ENCODE data around the gene EHD4.

EHD4 gene

GRCh38 chr15:41937568-41937923, 34.8 kb downstream of the EHD4 start:
- Histone ChIP-seq H3K4me2 (ENCODE audit: insufficient read depth, low read length, poor library complexity, severe bottlenecking) (no peak overlapping the region), H2BK12ac (ENCODE audit: low read length) (no peak overlapping the region), H2BK15ac (ENCODE audit: low read length) (no peak overlapping the region), H2BK120ac (ENCODE audit: low read depth, low read length) (no peak overlapping the region), H2AK5ac (ENCODE audit: low read depth, low read length) (no peak overlapping the region), H3K9ac (ENCODE audit: low read depth, low read length, poor library complexity) (no peak overlapping the region), H2BK5ac (ENCODE audit: low read length) (no peak overlapping the region), H3K23ac (ENCODE audit: low read depth, low read length, poor library complexity) (no peak overlapping the region), H3K27ac (replicated peaks; ENCODE audit: low read length) (no peak overlapping the region), H4K91ac (ENCODE audit: low read depth, low read length, poor library complexity) (no peak overlapping the region), H3K4me1 (ENCODE audit: control insufficient read depth in 2 of 2, insufficient read depth in 1 of 2, low read depth in 1 of 2, low read length in 2 of 2) (peaks cover 0 to 36% of the 10 kb centered on the region in 2 donors), H3K14ac (ENCODE audit: low read length) (no peak overlapping the region), H3K18ac (ENCODE audit: low read length) (no peak overlapping the region), H2AFZ (ENCODE audit: low read length) (no peak overlapping the region), H4K8ac (ENCODE audit: low read depth, low read length) (no peak overlapping the region), H3K27me3 (ENCODE audit: control insufficient read depth in 3 of 3, insufficient read depth in 3 of 3, low read depth in 1 of 3, low read length in 3 of 3) (no peaks in the 10 kb centered on the region), H3K4me3 (ENCODE audit: low read length in 2 of 2) (no peak overlapping the region), H3K4ac (ENCODE audit: low read length) (no peak overlapping the region), H3K9me3 (replicated peaks in 1 of 2; ENCODE audit: control insufficient read depth in 2 of 2, insufficient read depth in 1 of 2, low read depth in 1 of 2, low read length in 2 of 2) (no peaks in the 10 kb centered on the region), H3K36me3 (replicated peaks in 1 of 2; ENCODE audit: control insufficient read depth in 2 of 2, insufficient read depth in 2 of 2, low read length in 2 of 2) (peaks cover 0 to 2% of the 10 kb centered on the region in 2 donors), H3K79me1 (ENCODE audit: low read depth, low read length) (peaks cover 3% of the 10 kb centered on the region)
- DNase-seq (ENCODE audit: low spot score): no peak
- no CpG with 5 or more reads among the region's 4 CpGs for WGBS, 2 donors (ENCODE audit: extremely low coverage in 2 of 2, insufficient read length in 2 of 2, insufficient replicate concordance in 1 of 2)

- H3K4me3 ChIP-seq (ENCODE audit: low read length in 2 of 2): no peak overlapping the region
These were observed 35.4 kb downstream of the EHD4 start for GRCh38 chr15:41936649-41937567.

GRCh38 chr15:41936155-41936554, 36.2 kb downstream of the EHD4 start:
- H2AK5ac ChIP-seq (ENCODE audit: low read depth, low read length): no peak overlapping the region
- no peaks in the 10 kb centered on the region for H3K27me3 ChIP-seq (ENCODE audit: control insufficient read depth in 3 of 3, insufficient read depth in 3 of 3, low read depth in 1 of 3, low read length in 3 of 3)
- H3K14ac ChIP-seq (ENCODE audit: low read length): no peak overlapping the region
- H3K4ac ChIP-seq (ENCODE audit: low read length): no peak overlapping the region
- no peak overlapping the region for H3K4me3 ChIP-seq (ENCODE audit: low read length in 2 of 2)
- no peak overlapping the region for H2BK5ac ChIP-seq (ENCODE audit: low read length)
- no peak overlapping the region for H4K8ac ChIP-seq (ENCODE audit: low read depth, low read length)
- no peaks in the 10 kb centered on the region for H3K9me3 ChIP-seq (replicated peaks in 1 of 2; ENCODE audit: control insufficient read depth in 2 of 2, insufficient read depth in 1 of 2, low read depth in 1 of 2, low read length in 2 of 2)
- no peak overlapping the region for H3K18ac ChIP-seq (ENCODE audit: low read length)
- no peak overlapping the region for H3K23ac ChIP-seq (ENCODE audit: low read depth, low read length, poor library complexity)
- H2BK12ac ChIP-seq (ENCODE audit: low read length): no peak overlapping the region
- no peak overlapping the region for H2AFZ ChIP-seq (ENCODE audit: low read length)
- no peak overlapping the region for H3K9ac ChIP-seq (ENCODE audit: low read depth, low read length, poor library complexity)
- H3K27ac ChIP-seq (replicated peaks; ENCODE audit: low read length): no peak overlapping the region
- peaks cover 0 to 28% of the 10 kb centered on the region in 2 donors for H3K4me1 ChIP-seq (ENCODE audit: control insufficient read depth in 2 of 2, insufficient read depth in 1 of 2, low read depth in 1 of 2, low read length in 2 of 2)
- DNase-seq (ENCODE audit: low spot score): no peak
- WGBS, 2 donors (ENCODE audit: extremely low coverage in 2 of 2, insufficient read length in 2 of 2, insufficient replicate concordance in 1 of 2): no CpG with 5 or more reads among the region's 3 CpGs
- H2BK120ac ChIP-seq (ENCODE audit: low read depth, low read length): no peak overlapping the region
- no peak overlapping the region for H4K91ac ChIP-seq (ENCODE audit: low read depth, low read length, poor library complexity)
- H3K36me3 ChIP-seq (replicated peaks in 1 of 2; ENCODE audit: control insufficient read depth in 2 of 2, insufficient read depth in 2 of 2, low read length in 2 of 2): peaks cover 0 to 2% of the 10 kb centered on the region in 2 donors
- no peak overlapping the region for H3K4me2 ChIP-seq (ENCODE audit: insufficient read depth, low read length, poor library complexity, severe bottlenecking)
- peaks cover 3% of the 10 kb centered on the region for H3K79me1 ChIP-seq (ENCODE audit: low read depth, low read length)
- no peak overlapping the region for H2BK15ac ChIP-seq (ENCODE audit: low read length)

More at GRCh38 chr15:41936649-41937567, 35.4 kb downstream of the EHD4 start:
- H3K18ac ChIP-seq (ENCODE audit: low read length): peak overlapping the region; percentile 13
- no peak overlapping the region for H3K4ac ChIP-seq (ENCODE audit: low read length)
- no CpG with 5 or more reads among the region's 19 CpGs for WGBS, 2 donors (ENCODE audit: extremely low coverage in 2 of 2, insufficient read length in 2 of 2, insufficient replicate concordance in 1 of 2)
- no peak overlapping the region for H2BK120ac ChIP-seq (ENCODE audit: low read depth, low read length)
- H3K4me1 ChIP-seq (ENCODE audit: control insufficient read depth in 2 of 2, insufficient read depth in 1 of 2, low read depth in 1 of 2, low read length in 2 of 2): peaks cover 0 to 33% of the 10 kb centered on the region in 2 donors
- no peak overlapping the region for H3K23ac ChIP-seq (ENCODE audit: low read depth, low read length, poor library complexity)
- no peak overlapping the region for H2BK5ac ChIP-seq (ENCODE audit: low read length)
- H3K79me1 ChIP-seq (ENCODE audit: low read depth, low read length): peaks cover 3% of the 10 kb centered on the region
- no peak overlapping the region for H4K91ac ChIP-seq (ENCODE audit: low read depth, low read length, poor library complexity)
- no peak for DNase-seq (ENCODE audit: low spot score)
- H3K14ac ChIP-seq (ENCODE audit: low read length): no peak overlapping the region
- H3K27me3 ChIP-seq (ENCODE audit: control insufficient read depth in 3 of 3, insufficient read depth in 3 of 3, low read depth in 1 of 3, low read length in 3 of 3): no peaks in the 10 kb centered on the region
- peaks cover 0 to 2% of the 10 kb centered on the region in 2 donors for H3K36me3 ChIP-seq (replicated peaks in 1 of 2; ENCODE audit: control insufficient read depth in 2 of 2, insufficient read depth in 2 of 2, low read length in 2 of 2)
- H2BK15ac ChIP-seq (ENCODE audit: low read length): no peak overlapping the region
- no peak overlapping the region for H3K9ac ChIP-seq (ENCODE audit: low read depth, low read length, poor library complexity)
- no peak overlapping the region for H3K27ac ChIP-seq (replicated peaks; ENCODE audit: low read length)
- H2AFZ ChIP-seq (ENCODE audit: low read length): no peak overlapping the region
- no peak overlapping the region for H3K4me2 ChIP-seq (ENCODE audit: insufficient read depth, low read length, poor library complexity, severe bottlenecking)
- H2AK5ac ChIP-seq (ENCODE audit: low read depth, low read length): no peak overlapping the region
- no peaks in the 10 kb centered on the region for H3K9me3 ChIP-seq (replicated peaks in 1 of 2; ENCODE audit: control insufficient read depth in 2 of 2, insufficient read depth in 1 of 2, low read depth in 1 of 2, low read length in 2 of 2)
- no peak overlapping the region for H2BK12ac ChIP-seq (ENCODE audit: low read length)
- no peak overlapping the region for H4K8ac ChIP-seq (ENCODE audit: low read depth, low read length)

GRCh38 chr15:41935566-41936020, 36.8 kb downstream of the EHD4 start:
- H3K27ac ChIP-seq (replicated peaks; ENCODE audit: low read length): no peak overlapping the region

More at GRCh38 chr15:41935566-41936020, 36.8 kb downstream of the EHD4 start:
- Histone ChIP-seq H2BK12ac (ENCODE audit: low read length) (no peak overlapping the region), H3K79me1 (ENCODE audit: low read depth, low read length) (peaks cover 3% of the 10 kb centered on the region), H3K23ac (ENCODE audit: low read depth, low read length, poor library complexity) (no peak overlapping the region), H2BK15ac (ENCODE audit: low read length) (no peak overlapping the region), H3K14ac (ENCODE audit: low read length) (no peak overlapping the region), H4K91ac (ENCODE audit: low read depth, low read length, poor library complexity) (no peak overlapping the region), H3K4me1 (ENCODE audit: control insufficient read depth in 2 of 2, insufficient read depth in 1 of 2, low read depth in 1 of 2, low read length in 2 of 2) (peaks cover 0 to 28% of the 10 kb centered on the region in 2 donors), H2BK5ac (ENCODE audit: low read length) (no peak overlapping the region), H3K4ac (ENCODE audit: low read length) (no peak overlapping the region), H3K27me3 (ENCODE audit: control insufficient read depth in 3 of 3, insufficient read depth in 3 of 3, low read depth in 1 of 3, low read length in 3 of 3) (no peaks in the 10 kb centered on the region), H3K18ac (ENCODE audit: low read length) (no peak overlapping the region), H3K4me2 (ENCODE audit: insufficient read depth, low read length, poor library complexity, severe bottlenecking) (no peak overlapping the region), H3K9me3 (replicated peaks in 1 of 2; ENCODE audit: control insufficient read depth in 2 of 2, insufficient read depth in 1 of 2, low read depth in 1 of 2, low read length in 2 of 2) (no peaks in the 10 kb centered on the region), H2AK5ac (ENCODE audit: low read depth, low read length) (no peak overlapping the region), H3K9ac (ENCODE audit: low read depth, low read length, poor library complexity) (no peak overlapping the region), H3K36me3 (replicated peaks in 1 of 2; ENCODE audit: control insufficient read depth in 2 of 2, insufficient read depth in 2 of 2, low read length in 2 of 2) (peaks cover 0 to 2% of the 10 kb centered on the region in 2 donors), H2AFZ (ENCODE audit: low read length) (no peak overlapping the region), H3K4me3 (ENCODE audit: low read length in 2 of 2) (no peak overlapping the region), H2BK120ac (ENCODE audit: low read depth, low read length) (no peak overlapping the region), H4K8ac (ENCODE audit: low read depth, low read length) (no peak overlapping the region)
- no peak for DNase-seq (ENCODE audit: low spot score)
- no CpG with 5 or more reads among the region's 5 CpGs for WGBS, 2 donors (ENCODE audit: extremely low coverage in 2 of 2, insufficient read length in 2 of 2, insufficient replicate concordance in 1 of 2)

Data from neuronal stem cell (in vitro differentiated cells).